GM20431 (cell line): ENCODE measurements around the gene SOX8.
"Not testable (repeated sequence)": the region's sequence is repeated elsewhere in the genome, so short reads cannot be mapped to it uniquely, and the experiment has no call there.

ENCODE experiments used
- in situ Hi-C: fragments of 300-500 bp; cut with MseI, MboI; formaldehyde crosslinking; loops from one replicate; pipeline ENCODE4 v1.15.0; 2020; ENCODE audit warnings: low sequenced_read_pairs; ENCODE audit not compliant: unreplicated experiment

SOX8 gene

DNA sequence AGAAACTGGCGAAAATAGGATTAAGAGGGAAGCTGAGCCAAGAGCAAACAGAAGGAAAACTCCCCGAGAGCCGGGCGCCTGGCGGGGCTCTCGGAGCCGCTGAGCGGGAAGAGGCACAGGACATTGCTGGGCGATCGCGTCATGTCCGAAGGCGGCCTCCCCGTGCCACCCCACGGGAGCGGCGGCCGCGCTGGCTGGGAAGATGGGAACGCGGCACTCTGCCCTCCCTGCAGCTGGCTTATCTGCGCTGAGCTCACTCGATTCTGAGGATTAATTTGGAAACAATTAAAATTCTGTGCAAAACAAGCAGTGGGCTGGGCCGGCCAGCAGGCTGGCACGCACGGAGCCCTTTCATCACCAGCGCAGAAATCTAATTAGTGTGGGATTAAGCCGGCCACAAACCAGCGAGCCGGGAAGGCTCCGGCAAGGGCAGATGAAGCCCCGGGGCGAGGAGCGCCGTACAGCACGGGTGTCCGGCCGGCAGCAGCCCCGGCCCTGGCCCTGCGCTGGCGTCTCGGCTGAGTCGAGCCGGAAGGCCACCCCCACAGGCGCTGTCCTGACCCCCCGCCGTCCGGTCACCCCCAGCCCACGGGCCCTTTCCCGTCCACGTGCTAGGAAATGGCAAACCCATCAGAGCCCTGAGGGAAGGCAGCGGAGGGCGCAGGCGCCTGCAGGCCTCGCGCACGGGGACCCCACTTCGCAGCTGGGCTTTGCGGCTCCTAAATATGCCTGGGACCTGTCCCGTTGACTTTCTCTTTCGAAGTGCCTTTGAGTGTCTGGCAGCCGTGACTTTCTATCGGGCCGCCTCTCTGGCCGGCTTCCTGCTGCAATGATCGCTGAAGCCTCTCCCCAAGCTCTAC, 37.9 kb downstream of the SOX8 start:
- in situ Hi-C loops, result no loop called here

DNA sequence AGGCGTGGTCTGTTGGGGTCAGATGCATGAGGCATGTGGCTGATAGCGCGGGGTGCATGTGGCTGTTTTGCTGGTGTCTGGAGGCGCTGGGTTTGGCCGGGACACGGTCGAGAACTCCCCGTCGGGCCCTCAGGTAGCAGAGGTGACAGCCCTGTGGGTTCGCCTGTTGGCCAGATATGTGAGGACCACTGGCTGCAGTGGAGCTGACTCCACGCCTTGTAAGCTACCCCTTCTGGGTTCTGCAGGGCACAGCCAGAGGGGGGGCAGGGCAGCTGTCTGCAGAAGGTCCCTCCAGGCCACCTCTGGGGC, 38.5 kb downstream of the SOX8 start:
- in situ Hi-C loops, result no loop called here

DNA sequence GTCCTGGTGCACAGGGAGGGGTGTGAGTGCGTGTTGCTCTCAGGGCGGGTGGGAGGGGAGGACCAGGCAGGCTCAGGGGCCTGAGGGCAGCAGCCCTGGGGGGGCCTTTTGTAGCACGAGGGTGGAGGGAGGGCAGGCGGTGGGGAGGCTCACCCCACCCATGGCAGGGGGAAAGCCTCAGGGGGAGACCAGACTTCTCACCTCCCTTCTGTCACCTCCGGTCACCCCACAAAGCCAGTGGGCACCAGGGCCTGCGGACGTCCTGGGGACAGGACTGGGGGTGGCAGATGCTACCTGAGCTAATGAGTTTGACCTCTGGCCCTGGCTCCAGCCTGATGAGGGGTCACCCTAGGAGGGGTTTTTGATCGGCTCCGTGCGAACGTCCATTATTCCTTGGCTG, 39.0 kb downstream of the SOX8 start:
- in situ Hi-C loops, result no loop called here

DNA sequence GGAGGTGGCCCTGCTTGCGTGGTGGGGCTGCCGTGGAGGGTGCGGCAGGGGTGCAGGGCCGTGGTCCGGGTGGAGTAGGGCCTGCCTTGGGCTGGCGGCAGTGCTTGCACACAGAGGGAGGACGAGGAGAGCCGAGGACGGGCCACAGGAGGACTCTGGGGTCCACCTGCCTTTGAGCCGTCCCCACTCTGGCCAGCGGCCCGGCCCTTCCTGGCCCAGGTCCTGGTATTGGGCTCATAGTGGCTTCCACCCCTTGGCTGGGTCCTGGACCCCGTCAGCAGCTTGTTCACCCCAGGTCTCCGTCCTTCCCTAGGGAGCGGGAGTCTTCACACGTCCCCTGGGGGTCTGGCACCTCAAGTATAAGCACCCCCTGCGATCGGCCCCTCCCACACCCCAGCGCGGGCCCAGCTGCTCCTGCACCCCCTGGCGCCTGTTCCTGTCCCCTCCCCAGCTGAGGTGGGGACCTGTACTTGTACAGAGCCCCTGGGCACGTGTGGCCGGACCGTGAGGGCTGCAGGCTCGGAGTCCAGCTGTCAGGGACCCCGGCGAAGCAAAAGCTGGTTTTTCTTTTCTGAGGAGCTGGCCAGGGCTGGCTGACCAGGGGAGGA, 40.1 kb downstream of the SOX8 start:
- in situ Hi-C loops, result no loop called here

DNA sequence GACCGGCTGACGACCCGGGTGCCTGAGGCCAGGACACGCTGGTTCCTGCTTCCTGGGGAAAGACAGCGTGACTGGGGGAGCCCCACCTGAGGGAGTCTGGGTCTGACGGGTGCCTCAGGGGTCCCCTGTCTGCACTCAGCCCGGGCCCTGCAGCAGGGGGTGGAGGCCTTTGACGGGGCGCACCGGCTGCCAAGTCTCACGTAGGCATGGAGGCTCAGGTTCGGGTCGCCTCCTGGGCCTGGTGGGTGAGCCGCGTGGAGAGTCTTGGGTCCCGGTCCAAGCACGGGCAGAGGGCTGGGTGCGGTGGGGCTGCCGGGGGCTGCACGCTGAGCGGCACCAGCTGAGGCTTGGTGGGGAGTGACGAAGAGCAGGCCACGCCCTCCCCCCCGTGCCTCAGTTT, 40.9 kb downstream of the SOX8 start:
- in situ Hi-C loops, result no loop called here

DNA sequence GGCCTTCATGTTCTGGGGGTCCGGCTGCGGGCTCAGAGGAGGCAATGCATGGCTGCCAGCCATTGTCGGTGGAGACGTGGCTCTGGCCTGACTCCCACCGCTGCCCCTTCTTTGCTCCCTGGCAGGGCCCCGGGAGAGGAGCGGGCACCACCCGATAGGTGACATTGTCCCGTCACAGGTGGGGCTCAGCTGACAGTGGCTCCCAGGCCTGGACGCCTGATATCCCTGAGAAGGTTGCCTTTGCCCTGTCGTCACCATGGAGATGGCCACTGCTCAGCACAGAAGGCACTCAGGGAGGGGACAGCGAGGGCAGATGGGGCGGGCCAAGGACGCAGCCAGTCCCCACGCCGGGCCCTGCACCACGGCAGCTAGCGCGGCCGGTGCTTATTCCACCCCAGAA, 42.6 kb downstream of the SOX8 start:
- in situ Hi-C loops, result no loop called here

DNA sequence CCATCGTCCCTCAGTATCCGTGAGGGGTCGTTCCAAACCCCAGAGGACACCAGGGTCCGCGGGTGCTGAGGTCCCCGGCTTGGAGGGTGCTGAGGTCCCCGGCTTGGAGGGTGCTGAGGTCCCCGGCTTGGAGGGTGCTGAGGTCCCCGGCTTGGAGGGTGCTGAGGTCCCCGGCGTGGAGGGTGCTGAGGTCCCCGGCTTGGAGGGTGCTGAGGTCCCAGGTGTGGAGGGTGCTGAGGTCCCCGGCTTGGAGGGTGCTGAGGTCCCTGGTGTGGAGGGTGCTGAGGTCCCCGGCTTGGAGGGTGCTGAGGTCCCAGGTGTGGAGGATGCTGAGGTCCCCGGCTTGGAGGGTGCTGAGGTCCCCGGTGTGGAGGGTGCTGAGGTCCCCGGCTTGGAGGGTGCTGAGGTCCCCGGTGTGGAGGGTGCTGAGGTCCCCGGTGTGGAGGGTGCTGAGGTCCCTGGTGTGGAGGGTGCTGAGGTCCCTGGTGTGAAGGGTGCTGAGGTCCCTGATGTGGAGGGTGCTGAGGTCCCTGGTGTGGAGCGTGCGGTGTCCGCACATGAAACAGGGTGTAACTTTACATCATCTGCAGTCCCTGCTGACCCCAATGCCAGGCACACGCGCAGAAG, 43.7 kb downstream of the SOX8 start:
- in situ Hi-C loops, result not testable (repeated sequence)

DNA sequence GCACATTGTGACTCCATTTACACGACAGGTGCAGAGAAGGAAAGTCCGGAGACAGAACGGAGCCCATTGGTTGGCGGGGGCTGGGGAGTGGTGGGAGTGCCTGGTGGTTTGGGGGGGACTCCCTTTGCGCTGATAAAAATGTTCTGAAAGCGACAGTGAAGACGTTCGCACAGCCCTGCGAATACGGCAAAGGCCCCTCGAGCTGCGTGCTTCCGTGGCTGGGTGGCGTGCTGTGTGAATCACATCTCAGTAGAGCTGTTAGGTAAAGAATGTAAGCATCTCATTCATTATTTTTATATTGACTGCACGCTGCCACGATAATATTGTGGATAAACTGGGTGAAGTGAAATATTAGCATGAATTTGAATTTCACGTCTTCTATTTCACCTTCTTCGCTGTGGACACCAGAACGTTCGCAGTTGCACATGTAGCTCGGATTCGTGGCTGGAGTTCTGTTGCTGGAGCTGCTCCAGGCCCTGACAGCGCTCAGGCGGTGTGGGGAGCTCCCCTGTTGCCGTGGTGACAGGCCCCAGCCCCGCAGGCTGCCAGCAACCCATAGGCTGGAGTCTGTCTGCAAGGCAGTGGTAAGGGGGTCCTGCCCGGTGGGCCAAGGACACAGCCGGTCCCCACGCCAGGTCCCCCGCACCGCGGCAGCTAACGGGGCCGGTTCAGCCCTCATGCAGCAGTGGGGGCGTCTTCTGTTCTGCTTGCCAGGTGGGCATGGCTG, 44.6 kb downstream of the SOX8 start:
- in situ Hi-C loops, result no loop called here

DNA sequence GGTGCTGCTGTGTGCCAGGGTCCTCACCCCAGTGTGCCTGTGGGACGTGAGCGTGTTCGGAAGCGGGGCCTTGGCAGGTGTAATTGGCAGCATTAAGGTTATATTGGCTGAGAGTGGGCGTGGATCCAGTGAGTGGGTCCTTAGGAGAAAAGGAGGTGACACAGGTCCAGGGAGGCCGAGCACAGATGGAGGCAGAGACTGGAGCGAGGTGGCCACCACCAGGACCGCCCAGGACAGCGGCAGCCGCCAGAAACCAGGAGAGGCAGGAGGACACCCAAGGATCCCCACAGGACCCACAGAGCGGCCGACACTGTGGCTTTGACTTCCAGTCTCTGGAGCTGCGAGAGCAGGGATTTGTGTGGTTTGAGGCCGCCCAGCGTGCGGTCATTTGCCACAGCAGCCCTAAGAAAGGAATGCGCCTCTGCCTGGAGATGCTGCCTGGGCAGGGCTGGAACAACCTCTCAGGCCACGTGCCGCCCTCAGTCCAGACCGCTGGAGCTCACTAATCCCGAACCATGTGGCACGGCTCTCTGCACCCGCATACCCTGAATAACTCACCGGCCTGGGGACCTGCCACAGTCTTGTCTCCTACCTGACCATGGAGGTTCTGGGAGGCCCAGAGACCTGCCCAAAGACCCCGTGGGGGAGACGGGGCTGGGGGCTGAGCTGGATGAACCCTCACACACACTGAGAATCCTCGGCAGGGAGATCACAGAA, 45.4 kb downstream of the SOX8 start:
- in situ Hi-C loops, result no loop called here

DNA sequence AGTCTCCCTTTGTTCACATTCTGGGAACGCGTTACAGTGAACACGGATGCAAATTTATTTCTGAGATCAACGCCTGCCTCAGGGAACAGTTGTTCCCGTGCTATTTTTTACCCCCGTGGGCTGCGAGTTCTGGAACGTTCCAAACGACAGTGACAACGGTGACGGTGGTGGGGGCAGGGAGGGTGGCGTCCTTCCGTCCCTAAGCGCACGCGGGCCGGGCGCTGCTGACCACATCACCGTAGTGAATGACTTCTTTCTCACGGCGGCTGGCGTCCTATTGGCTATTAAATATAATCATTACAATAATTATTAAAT, 45.9 kb downstream of the SOX8 start:
- in situ Hi-C loops, result no loop called here

DNA sequence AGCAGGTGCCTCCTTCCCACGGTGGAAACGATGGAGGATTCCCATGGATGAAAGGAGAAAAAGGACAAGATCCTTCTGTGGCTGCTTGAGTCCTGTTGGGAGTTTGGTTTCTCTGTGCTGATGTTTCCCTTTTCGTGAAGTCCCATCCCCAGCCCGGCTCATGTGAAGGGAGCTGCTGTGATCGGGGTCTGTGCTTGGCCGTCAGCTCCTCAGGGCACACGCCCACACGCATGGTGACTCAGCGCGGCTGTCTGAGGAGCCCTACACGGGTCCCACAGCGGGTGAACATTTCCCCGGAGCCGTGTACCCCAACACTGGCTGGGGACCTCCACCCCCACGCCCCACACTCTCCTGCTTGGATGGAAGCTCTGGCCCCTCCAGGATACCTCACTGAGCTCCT, 46.5 kb downstream of the SOX8 start:
- in situ Hi-C loops, result no loop called here

DNA sequence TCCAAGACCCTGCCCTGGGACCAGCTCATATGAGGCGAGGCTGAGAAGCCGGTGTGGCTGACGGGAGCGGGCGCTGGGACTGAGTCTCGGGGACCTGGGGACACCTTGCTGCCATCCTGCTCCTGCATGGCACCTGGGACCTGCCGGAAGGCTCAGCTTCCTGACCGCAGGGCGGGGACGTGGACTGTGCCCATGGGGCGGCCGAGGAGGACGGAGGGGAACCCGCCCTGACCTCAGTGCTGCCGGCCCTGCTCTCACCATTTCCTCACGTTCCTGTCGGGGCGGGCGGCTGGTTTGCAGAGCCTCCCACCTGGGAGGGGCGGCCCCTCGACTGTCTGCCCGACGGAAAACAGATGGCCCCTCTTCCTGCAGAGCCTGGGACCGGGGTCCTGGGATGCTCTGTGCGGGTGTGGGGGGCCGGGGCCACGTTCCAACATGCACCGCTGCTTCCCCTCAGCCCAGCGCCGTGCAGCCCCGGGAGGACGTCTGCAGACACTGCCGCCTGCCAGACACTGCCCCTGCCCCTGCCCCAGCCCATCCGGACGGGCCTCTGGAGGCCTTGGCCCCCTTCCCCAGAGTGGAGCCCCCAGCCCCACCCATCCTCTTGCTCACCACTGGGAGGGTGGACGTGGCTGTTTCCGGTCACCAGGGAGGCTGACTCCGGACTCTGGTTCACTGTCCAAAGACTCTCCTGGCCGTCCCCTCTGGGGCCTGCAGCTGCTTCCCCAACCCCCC, 47.1 kb downstream of the SOX8 start:
- in situ Hi-C loops, result no loop called here

DNA sequence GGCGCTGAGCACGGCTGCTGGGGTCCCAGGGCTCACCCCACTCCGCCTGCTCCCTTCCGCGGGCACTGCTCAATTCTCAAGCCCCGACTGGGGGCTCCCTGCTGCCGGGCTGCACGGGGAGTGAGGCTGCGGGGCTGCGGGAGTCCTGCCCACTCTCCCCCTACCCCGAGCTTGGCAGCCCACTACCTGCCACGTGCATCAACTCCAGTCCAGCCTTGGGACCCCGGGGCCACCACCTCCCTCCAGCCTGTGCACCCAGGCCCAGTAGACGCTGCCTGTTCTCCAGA, 47.6 kb downstream of the SOX8 start:
- in situ Hi-C loops, result no loop called here

DNA sequence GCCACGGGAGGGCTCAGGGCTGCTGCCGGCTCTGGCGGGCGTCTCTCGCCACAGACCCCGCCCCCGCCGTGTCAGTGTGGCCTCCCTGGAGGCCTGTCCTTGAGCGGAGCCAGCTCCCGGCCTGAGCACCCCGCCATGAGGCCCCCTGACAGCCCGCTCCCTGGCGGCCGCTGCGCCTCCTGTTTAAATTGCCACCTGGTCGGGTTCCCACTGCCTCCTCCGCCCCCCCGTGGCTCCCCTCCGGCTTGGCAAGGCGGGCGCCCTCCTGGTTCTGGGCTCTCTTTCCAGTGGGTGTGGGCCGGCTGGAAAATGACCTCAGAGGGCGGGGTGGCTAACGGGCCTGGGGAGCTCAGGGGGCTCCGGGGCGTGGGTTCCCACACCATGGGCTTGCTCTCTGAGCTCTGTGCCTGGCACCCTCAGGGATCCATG, 48.9 kb downstream of the SOX8 start:
- in situ Hi-C loops, result no loop called here

DNA sequence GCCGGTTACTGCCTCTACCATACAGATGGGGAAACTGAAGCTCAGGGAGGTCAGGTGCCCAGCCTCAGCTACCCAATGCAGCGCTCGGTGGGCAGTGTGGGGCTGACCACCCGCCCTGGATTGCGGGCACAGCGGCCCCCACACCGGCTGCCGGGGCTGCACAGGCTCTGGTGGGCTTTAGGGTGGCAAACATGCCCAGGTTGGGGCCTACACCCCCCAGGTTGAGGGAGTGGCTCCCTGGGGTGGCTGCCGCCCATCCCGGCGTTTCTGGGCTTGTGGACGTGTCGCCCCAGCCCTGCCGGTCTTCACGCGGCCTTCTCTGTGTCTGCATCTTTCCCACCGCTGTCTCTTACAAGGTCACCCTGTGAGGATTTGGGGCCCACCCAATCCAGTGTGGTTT, 50.1 kb downstream of the SOX8 start:
- in situ Hi-C loops, result no loop called here

DNA sequence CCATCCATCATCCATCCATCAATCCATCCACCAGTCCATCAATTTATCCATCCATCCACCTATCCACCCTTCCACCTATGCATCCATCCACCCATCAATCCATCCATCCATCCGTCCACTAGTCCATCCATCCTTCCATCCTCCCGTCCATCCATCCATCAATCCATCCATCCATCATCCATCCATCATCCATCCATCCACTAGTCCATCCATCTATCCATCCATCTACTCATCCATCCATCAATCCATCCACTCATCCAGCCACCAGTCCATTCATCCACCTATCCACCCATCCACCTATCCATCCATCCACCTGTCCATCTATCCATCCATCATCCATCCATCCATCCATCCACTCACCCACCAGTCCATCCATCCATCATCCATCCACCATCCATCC, 51.0 kb downstream of the SOX8 start:
- in situ Hi-C loops, result no loop called here

DNA sequence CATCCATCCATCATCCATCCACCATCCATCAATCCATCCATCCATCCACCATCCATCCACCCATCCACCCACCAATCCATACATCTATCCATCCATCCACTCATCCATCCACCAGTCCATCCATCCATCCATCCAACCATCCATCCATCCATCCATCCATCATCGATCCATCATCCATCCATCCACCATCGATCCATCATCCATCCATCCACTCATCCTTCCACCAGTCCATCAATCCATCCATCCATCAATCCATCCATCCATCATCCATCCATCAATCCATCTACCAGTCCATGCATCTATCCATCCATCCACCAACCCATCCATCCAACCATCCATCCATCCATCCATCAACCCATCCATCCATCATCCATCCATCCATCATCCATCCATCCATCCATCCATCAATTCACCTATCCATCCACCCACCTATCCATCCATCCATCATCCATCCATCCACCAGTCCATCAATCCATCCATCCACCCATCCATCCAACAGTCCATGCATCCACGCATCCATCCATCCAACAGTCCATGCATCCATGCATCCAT, 51.6 kb downstream of the SOX8 start:
- in situ Hi-C loops, result no loop called here

DNA sequence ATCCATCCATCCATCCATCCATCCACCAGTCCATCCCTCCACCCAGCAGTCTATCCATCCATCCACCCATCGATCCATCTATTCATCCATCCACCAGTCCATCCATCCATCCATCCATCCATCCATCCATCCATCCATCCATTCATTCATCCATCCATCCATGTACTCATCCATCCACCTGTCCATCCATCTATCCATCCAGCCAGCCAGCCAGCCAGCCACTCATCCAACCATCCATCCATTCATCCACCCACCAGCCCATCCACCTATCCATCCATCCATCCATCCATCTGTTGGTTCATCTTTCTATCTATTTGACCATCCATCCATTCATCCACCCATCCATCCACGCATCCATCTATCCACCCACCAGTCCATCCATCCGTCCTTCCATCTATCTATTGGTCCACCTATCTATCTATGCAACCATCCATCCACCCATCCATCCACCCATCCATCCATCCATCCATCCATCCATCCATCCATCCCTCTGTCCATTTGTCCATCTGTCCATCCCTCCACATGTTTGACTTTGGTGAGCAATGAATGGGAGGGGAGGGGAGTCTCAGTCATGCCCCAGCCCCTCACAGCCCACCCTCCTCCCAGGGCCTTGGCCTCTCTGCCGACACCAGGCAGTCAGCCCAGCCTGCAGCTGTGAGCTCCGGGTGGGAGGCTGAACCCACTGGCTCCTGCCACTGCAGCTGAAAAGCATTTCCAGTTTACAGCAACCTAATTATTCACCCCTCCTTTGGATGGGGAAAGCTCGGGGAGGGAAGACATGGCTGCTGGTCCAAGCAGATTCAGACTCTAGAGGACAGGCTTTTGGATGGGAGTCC, 52.9 kb downstream of the SOX8 start:
- in situ Hi-C loops, result no loop called here

DNA sequence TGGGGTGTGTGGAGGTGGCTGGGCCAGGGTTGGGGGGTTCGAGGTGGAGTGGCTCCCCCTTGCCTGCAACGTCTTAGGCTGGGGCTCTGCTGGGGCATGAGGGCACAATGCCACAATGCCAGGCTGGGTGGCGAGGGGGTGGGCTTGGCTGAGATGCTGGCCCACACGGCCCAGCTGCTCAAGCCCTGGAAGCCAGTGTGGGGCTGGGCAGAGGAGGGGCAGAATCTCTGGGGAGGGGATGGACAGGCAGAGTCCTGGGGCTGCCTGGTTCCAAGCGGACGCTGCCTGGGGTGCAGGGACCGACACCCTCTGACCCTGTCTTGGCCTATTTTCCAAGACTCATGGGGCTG, 53.5 kb downstream of the SOX8 start:
- in situ Hi-C loops, result no loop called here
